GM12872 (cell line): ENCODE data around the gene CASK.

Experiments used
- CTCF ChIP-seq: IDR thresholded peaks from 3 replicates; pipeline ENCODE4 v1.5.1; 2011; ENCODE audit warnings: low read depth, mild to moderate bottlenecking, low read length, moderate library complexity; ENCODE audit not compliant: insufficient read depth

Gene CASK

GRCh38 chrX:41796577-41796976, 126.8 kb downstream of the CASK start:
- TF ChIP-seq CTCF = no peak

- no peak for TF ChIP-seq CTCF
Measured at GRCh38 chrX:41796046-41796445, 127.3 kb downstream of the CASK start.

GRCh38 chrX:41789374-41789773, 134.0 kb downstream of the CASK start:
- no peak for TF ChIP-seq CTCF

- TF ChIP-seq CTCF = no peak
Measured at GRCh38 chrX:41785685-41786084, 137.7 kb downstream of the CASK start.

GRCh38 chrX:41781500-41781899, 141.9 kb downstream of the CASK start:
- peak; percentile 69 for TF ChIP-seq CTCF

- TF ChIP-seq CTCF = no peak
Measured at GRCh38 chrX:41779941-41780340, 143.4 kb downstream of the CASK start.

- TF ChIP-seq CTCF = no peak
Measured at GRCh38 chrX:41779030-41779564, 144.3 kb downstream of the CASK start.
